Colon (tissue), 2 donors: ENCODE measurements around the gene WIF1.

Source experiments
- FAIRE-seq: peaks from 2 replicates; lab custom pipeline; 2012; peaks lifted over from hg19 to GRCh38; lab: Jason Lieb, UNC
- donor health status: control.
- donor health status: control.

Gene WIF1, protein sequence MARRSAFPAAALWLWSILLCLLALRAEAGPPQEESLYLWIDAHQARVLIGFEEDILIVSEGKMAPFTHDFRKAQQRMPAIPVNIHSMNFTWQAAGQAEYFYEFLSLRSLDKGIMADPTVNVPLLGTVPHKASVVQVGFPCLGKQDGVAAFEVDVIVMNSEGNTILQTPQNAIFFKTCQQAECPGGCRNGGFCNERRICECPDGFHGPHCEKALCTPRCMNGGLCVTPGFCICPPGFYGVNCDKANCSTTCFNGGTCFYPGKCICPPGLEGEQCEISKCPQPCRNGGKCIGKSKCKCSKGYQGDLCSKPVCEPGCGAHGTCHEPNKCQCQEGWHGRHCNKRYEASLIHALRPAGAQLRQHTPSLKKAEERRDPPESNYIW

DNA sequence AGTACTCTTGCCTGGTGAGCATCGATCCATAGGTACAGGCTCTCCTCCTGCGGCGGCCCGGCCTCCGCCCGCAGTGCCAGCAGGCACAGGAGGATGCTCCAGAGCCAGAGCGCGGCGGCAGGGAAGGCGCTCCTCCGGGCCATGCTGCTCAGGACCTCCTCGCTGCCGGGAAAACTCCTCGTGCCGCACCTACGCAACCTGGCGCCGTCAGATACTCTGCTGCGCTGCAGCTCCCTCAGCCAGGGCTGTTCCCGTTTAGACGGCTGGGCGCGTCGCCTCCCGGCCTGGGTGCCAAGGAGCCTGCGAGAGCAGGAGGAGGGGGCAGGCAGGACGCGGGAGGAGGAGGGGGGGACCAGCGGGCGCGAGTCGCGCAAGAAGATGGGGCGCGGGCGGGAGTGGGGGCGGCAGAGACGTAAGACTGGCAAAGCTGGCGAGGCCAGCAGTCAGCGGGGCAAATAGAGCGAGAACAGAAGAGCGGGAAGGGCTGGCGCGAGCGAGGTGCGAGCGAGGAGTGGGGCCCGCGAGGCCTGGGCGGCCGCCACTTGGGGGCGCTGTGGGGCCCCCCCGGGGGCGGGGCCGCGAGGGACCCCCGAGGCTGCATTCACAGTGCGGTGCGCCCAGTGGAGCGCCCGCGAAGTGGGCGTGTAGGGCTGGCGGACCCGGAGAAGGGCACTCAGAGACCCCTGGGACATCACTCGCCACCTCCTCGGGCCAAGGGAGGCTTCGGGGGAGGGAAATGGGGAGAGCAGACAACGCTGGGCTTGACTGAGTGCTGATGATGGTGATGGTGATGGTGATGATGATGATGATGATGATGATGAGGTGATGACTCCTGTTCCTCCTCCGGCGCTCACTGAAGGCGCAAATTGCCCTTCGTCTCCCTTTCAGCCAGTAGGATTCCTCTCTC is at the start of gene WIF1:
Gene WIF1 (minus strand): TSS at position 257 of the 907 bp plus-strand sequence. CDS start 114 bp downstream, at position 143.
- FAIRE-seq, result no peak

DNA sequence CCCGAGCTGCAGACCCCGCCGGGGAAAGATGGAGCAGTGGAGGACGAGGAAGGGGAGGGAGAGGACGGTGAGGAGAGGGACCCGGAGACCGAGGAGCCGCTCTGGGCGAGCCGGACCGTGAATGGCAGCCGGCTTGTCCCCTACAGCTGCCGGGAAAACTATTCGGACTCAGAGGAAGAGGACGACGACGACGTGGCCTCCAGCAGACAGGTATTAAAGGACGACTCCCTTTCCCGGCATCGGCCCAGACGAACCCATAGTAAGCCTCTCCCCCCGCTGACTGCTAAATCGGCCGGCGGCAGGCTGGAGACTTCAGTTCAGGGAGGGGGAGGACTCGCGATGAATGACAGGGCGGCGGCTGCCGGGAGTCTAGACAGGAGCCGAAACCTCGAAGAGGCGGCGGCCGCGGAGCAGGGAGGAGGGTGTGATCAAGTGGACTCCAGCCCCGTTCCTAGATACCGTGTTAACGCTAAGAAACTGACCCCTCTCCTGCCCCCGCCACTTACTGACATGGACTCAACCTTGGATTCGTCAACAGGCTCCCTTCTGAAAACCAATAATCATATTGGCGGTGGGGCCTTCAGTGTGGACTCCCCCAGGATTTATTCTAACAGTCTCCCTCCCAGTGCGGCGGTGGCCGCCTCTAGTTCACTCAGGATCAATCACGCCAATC is 49.2 kb upstream of the WIF1 start:
- FAIRE-seq, result no peak

DNA sequence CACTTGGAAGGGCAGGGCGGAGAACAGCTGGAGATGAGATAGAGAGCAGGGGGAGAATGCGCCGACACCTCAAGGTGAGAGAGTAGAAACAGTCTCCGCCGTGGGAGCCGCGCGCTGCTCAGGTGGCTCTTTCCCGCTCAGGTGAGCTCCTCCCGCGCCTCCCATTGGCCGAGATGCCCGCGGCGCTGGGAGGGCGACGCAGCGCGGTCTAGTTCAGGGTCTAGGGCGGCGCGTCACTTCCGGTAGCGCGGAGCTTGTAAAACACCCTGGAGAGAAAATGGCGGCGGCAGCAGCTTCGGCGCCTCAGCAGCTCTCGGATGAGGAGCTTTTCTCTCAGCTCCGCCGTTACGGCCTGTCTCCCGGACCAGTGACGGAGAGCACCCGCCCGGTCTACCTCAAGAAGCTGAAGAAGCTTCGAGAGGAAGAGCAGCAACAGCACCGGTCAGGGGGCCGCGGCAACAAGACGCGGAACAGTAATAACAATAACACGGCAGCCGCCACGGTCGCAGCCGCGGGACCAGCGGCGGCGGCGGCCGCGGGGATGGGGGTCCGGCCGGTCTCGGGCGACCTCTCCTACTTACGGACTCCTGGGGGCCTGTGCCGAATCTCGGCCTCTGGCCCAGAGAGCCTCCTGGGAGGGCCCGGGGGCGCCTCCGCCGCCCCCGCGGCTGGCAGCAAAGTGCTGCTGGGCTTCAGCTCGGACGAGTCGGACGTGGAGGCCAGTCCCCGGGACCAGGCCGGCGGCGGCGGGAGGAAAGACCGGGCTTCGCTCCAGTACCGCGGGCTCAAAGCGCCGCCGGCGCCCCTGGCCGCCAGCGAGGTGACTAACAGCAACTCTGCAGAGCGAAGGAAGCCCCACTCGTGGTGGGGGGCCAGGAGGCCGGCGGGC is 48.5 kb upstream of the WIF1 start, which contains the start of gene LEMD3:
Gene LEMD3 (plus strand): TSS at position 264 of the 889 bp plus-strand sequence. CDS start 14 bp downstream, at position 278.
- FAIRE-seq, result no peak

DNA sequence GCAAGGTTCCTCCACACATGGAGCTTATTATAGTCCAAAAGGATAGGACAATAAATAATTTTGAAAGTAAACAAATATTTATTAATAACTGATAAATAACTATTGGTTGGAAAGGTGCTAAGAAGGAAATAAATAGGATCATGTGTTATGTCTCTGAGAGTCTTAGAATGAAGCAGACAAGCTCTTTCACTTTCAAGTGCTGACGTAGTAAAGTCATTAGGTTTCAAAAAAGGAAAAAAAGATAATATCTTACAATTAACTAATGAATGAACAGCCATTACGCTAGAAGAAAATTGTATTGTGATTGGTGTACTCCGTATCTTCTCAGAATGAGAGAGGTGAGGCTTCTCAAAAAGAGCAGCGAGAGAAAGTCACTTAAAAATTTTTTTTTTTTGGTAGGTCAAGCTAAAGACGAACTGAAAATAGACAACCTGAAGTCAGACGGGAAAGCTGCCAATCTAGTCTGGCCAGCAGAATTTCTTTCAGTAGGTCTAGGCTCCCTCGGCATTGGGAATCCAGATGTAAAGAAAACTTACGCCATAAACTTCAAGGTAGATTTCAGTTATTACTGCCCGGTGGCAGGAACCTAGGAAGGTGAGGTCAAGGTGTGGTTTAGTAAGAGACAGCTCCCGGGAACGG is 47.7 kb upstream of the WIF1 start:
- FAIRE-seq, result peak; percentile 36

DNA sequence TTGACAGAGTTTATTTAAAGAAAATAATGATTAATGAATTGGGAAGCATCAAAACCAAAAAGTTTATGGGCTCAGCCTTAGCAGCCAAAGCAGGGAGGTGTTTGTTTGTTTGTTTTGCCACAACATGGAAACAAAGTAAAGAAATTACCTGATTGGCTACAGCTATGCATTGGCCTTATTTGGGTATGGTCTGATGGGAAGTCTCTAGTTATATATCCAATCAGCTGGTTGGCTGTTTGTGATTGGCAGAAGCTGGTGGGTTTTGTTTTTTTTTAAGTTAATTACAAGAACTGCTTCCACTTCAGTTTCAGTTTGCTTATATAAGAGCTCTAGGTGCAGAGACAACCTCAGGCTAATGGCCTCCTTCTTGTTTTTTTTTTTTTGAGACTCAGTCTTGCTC is 43.7 kb upstream of the WIF1 start:
- FAIRE-seq, result no peak

DNA sequence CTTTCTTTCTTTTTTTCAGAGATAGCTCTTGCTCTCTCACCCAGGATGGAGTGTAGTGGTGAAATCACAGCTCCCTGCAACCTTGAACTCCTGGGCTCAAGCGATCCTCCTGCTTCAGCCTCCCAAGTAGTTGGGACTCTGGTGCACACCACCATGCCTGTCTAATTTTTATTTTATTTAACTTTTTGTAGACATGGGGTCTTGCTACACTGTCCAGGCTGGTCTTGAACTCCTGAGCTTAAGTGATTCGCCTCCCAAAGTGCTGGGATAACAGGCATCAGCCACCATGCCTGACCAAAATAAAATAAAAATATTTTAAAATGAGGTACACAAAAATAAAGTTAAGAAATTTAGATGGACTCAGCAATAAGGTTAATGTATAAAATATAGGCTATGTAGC is 43.1 kb upstream of the WIF1 start:
- no peak for FAIRE-seq

DNA sequence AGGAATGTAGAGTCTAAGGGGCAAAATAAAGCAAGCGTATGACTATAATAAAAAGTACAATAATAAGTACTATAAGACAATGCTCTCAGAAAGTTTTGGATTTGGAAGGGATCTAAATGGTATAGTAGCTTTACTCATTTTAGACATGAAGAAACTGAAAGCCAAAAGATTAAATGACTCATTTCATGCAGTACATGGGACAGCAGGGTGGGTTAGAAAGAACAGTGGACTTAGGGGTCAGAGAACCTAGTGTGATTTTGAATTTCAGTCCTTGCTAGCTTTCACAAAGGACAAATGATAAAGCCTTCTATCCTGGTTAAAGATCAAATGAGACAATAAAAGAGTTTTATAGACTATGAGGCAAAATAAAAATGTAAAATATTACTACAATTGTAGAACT is 41.5 kb upstream of the WIF1 start:
- FAIRE-seq, result no peak

DNA sequence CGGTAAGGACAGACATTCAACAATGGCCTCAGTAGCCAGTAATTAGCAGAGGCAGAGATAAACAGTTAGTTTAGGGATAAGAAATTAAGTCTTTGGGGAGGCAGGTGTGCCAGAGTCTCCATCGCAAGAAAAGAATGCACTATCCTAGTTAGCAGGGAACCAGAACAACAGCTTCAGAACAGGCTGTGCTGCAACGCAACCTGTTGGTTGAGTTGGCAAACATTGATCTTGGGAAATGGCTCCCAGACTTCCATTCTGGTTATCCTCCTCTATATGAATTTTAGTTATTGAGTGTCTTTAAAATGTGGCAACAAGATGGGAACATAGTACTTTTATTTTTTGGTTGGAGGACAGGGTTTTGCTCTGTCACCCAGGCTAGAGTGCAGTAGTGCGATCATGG is 36.0 kb upstream of the WIF1 start:
- no peak for FAIRE-seq

DNA sequence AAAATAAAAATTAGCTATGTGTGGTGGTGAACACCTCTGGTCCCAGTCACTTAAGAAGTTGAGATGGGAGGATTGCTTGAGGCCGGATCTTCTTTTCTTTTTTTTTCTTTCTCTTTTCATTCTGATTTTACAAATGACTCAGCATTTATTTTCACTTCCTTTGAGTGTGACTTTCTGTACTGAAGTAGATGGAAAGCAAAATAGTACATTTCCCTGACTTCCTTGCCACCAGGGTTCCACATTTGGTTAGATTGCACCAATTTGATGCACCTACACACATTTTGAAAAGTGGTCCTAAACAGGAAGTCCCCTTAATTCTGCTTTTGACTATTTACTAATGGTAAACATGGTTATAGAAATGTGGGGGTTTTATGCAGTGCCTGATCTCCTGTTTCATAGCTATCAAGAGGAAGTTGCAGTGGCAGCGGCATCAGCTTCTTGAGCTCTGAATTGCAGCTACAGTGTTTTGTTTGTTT is 35.3 kb upstream of the WIF1 start:
- FAIRE-seq, result no peak

DNA sequence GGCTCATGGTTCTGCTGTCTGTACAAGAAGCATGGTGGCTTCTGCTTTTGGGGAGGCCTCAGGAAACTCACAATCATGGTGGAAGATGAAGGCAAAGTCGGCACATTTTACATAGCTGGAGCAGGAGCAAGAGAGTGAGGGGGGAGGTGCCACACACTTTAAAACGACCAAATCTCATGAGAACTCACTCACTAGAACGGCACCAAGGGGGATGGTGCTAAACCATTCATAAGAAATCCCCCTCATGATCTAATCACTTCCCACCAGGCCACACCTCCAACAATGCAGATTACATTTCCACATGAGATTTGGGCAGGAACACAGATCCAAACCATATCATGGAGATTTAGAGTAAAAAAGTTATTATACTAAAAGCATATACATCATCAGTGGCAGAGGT is 34.7 kb upstream of the WIF1 start:
- no peak for FAIRE-seq

DNA sequence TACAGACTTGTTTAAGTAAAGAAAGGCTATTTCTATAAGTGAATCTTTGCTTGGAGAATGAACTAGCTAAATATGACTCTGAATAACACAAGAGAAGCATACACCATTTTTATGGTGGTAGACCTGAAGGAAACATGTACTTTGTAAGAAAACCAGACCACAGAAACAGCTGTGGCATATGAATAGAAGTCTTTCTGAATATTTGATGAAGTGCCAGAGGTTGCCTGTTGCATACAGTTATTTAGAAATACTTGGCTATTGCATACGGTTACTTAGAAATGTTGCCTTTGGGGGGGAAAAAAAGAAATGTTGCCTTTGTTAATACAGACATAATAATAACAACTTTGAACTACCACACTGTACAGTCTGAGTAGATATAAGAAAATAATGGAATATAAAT is 31.5 kb upstream of the WIF1 start:
- no peak for FAIRE-seq

DNA sequence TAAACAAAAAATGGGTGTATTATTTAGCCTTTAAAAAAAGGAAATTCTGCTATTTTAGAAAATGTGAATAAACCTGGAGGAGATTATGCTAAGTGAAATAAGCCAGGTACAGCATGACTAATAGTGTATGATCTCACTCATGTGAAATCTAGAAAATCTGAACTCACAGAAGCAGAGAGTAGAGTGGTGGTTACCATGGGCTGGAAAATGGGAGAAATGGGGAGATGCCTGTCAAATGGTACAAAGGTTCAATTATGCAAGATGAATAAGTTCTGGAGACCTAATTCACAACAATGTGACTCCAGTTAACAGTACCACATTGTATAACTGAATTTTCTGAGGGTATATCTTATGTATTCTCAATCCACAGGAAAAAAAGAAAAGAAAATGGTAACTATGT is 30.9 kb upstream of the WIF1 start:
- FAIRE-seq, result no peak

DNA sequence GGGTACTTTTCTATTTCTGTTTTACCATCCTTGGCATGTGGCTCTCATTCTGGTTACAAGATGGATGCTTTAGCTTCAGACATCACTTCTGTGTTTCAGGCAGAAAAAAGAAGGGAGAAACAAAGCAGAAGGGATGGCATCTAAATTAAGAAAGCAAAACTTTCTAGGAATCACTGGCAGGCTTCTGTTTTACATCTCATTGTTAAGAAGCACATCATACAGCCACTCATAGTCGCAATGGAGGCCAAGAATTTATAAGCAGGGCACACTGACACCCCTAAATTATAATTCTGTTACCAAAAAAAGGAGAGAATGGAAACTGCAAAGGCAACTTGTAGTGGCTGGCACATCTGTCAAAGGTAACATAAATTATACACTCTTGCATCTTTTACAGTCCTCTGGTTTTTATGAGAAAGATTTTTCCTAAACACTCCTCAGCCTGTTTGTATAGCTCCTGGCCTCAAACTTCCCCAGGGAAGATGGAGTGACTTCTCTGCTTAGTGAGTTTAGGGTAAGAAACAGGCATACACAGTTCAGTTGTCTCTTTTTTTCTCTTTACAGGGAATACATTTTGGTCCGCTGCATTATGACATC is 26.3 kb upstream of the WIF1 start:
- FAIRE-seq, result no peak

DNA sequence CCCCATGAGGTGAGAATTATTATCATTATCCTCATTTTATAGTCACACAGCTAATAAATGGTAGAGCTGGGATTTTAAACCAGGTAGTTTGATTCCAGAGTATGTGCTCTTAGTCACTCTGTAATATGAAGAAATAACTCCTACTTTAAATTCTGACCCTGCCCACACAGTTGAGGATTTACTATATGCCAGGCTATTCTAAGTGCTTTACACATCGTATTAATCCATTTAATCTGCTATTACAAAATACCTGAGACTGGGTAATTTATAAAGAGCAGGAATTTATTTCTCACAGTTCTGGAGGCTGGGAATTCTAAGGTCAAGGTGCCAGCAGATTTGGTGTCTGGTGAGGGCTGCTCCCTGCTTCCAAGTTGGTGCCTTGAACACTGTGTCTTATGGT is 19.6 kb upstream of the WIF1 start:
- no peak for FAIRE-seq

DNA sequence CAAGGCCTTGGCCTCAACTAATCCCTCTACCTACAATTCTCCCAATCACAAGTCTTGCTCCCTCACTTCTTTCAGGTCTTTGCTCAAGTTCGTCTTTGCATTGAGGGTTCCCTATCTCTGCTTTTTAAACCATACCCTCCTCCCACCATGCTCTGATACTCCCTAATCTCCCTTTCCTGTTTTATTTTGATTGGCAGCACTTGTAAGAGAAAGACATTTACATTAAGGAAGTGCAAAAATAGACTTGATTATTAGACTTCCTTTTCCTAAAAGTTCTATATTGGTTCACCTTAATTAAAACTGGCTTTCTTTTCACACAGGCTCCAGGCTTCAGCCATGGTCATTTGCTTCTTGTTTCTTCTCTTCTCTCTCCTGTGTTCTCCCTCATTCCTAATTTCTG is 18.3 kb upstream of the WIF1 start:
- FAIRE-seq, result no peak

DNA sequence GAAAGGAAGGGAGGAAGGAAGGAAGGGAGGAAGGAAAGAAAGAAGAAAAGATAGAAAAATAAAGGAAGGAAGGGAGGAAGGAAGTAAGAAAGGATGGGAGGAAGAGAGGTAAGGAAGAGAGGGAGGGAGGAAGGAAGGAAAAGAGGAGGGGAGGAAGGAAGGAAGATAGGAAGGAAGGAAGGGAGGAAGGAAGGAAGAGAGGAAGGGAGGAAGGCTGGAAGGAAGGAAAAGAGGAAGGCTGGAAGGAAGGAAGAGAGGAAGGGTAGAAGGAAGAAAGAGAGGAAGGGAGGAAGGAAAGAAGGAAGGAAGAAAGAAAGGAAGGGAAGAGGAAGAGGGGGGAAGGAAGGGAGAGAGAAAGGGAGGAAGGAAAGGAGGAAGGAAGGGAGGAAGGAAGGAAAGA is 12.8 kb upstream of the WIF1 start:
- FAIRE-seq, result no peak

DNA sequence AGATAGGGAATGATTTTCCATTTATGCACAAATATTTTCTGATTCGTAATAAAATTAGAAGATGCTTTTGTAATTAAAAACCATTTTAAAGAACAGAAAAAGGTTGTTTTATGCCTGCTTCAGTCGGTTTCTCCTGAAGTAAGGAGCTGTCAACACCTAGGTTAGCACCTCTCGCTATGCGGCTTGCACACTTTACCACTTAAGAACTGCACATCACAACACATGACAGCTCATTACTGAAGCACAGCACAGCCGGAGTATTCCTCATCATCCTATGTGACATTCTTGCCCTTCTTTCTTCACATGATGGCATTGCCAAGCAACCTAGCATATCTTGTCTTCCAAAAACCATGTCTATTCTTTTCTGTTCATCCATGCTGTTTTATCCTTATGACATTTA is 5.4 kb upstream of the WIF1 start:
- no peak for FAIRE-seq

DNA sequence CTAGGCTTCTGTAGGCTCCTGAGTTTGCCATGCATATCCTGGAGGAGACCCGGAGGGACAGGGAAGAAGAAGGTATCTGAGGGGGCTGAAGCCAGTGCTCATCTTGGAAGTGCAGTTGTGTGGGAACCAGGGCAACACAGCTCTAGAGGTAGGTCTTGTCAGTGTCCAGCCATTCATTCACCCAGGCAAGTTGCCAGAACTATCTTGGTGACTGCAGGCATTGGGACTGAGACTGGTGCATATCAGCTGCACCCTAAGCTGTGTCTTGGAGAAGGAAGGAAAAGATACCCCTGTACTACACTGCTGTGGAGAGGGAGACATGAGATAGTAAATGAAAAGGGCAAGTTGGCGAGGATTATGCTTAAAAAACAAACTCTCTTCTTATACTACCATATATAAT is 4.9 kb upstream of the WIF1 start:
- FAIRE-seq, result no peak

DNA sequence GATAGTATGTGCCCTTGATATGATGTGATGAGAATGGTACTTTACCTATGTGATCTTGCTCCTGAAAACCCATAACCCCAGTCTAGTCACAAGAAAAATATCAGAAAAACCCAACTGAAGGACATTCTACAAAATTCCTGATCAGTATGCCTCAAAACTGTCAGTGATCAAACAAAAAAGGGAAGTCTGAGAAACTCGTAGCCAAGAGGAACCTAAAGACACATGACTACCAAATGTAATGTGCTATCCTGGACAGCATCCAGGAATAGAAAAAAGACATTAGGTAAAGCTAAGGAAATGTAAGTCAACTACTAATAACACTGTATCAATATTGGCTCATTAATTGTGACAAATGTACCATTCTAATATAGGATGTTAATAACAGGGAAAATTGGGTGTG is 4.1 kb upstream of the WIF1 start:
- FAIRE-seq, result no peak

DNA sequence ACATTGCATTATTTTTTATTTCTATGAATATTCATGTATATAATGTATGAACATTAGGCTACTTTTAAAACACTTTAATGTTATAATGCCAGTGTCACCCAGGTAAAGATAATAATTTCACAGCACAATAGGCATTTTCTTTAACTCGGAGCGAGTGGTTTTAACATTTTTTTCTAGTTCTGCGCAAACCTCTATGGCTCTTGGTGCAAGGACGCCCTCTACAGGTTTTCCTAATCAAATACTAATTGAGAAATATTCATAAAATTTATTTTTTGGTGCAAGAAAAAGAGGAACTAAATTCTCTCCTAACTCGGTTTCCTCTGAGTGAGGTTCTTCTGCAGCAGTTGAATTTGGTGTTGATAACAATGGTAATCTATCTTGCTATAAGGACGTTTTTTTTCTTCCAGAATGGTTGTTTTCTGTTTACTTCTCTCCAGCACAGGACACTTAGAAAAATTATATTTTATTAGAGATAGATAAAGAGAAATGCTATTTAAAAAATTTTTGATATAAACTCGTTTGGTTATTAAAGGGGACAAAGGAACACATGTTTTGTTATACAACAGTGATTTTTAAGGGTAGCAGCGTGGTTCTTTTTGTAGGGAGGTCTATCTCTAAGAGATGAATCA is 2.4 kb upstream of the WIF1 start:
- FAIRE-seq, result no peak
